OCI-LY3 (cell line): ENCODE measurements around the gene ITPR1.

Source experiments
- H2AFZ ChIP-seq: fragments of 200-600, 300-600 bp; shearing (Covaris generic); 2 replicates; pipeline ENCODE4 v1.6.0; 2014; ENCODE audit warnings: antibody characterized with exemption, low read depth, low read length
- H3K27ac ChIP-seq: fragments of 200-600, 300-600 bp; sonication (generic); 2 replicates; pipeline ENCODE4 v1.5.1; 2014; ENCODE audit warnings: mild to moderate bottlenecking, low read length, moderate library complexity, mixed read lengths
- H3K27me3 ChIP-seq: fragments of 200-600, 300-600 bp; sonication (generic); 2 replicates; pipeline ENCODE4 v1.6.1; 2014; ENCODE audit warnings: low read depth, low read length, mixed read lengths
- H3K36me3 ChIP-seq: fragments of 200-600, 300-600 bp; sonication (generic); replicated peaks from 2 replicates; pipeline ENCODE3; 2014; ENCODE audit warnings: low read depth, low read length, mixed read lengths
- H3K4me1 ChIP-seq: fragments of 300-600, 200-600 bp; sonication (generic); 2 replicates; pipeline ENCODE4 v1.6.1; 2014; ENCODE audit warnings: low read length, mixed read lengths
- H3K4me2 ChIP-seq: fragments of 200-600, 300-600 bp; sonication (generic); 2 replicates; pipeline ENCODE4 v1.6.1; 2014; ENCODE audit warnings: low read length, mixed read lengths
- H3K4me3 ChIP-seq: fragments of 300-600, 200-600 bp; sonication (generic); 2 replicates; pipeline ENCODE4 v1.5.1; 2014; ENCODE audit warnings: antibody characterized with exemption, mild to moderate bottlenecking, low read length, moderate library complexity
- H3K79me2 ChIP-seq: fragments of 300-600, 200-600 bp; shearing (Covaris generic); 2 replicates; pipeline ENCODE4 v1.6.1; 2014; ENCODE audit warnings: mild to moderate bottlenecking, low read length, mixed read lengths
- H3K9ac ChIP-seq: fragments of 300-600, 200-600 bp; shearing (Covaris generic); 2 replicates; pipeline ENCODE4 v1.6.0; 2014; ENCODE audit warnings: mild to moderate bottlenecking, low read length, moderate library complexity
- H3K9me3 ChIP-seq: fragments of 200-600, 300-600 bp; shearing (Covaris generic); 2 replicates; pipeline ENCODE4 v1.6.1; 2014; ENCODE audit warnings: low read length, mixed read lengths; ENCODE audit not compliant: insufficient read depth
- H4K20me1 ChIP-seq: fragments of 200-600, 300-600 bp; sonication (generic); 2 replicates; pipeline ENCODE4 v1.6.1; 2016; ENCODE audit warnings: low read length, mixed read lengths; ENCODE audit not compliant: insufficient read depth
- EZH2phosphoT487 ChIP-seq: fragments of 200-600 bp; shearing (Covaris generic); IDR thresholded peaks from 2 replicates; pipeline ENCODE4 v1.6.1; 2018; ENCODE audit warnings: antibody characterized with exemption, mixed run types, low read depth
- TF ChIP-seq, protein P1 (sequence below): fragments of 200-600, 300-600 bp; sonication (generic); IDR thresholded peaks from 2 replicates; pipeline ENCODE4 v1.5.1; 2014; ENCODE audit warnings: antibody characterized with exemption, low read length, low read depth

Gene ITPR1

DNA sequence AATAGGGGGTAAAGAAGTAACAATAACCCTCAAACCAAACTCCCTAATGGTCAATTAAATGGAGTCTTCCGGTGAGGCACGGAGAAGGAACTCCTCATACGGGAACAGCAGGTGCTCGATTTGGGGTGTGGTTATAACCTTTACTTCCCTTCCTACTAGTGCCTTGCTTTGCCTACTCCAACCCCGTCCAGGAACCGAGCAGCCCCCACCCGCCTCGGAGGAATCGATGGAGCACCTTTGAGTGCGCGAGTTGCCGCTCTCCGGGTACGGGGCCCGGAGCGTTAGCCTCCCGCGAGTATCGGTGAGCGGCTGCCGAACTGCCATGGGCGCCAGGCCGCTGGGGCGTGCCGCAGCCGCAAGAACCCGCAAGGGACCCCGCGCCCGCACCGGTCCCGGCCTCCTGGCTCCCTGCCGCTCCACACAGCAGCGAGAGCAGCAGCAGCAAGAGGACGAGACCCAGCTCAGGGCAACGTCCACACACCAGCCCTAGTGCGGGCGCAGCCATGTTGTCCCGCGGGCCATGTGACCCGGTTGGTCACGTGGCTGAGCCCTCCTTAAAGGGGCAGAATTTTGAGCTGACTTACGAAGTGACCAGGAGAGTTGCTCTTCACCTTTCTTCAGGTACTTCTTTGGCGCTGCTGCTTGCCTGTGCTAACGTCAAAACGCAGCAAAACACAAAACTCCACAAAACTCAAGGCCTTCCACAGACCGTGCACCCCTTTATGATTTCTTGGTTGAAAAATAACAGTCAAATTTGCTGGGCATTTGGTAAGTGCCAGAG is 26.2 kb upstream of the ITPR1 start, which contains the start of gene SUMF1:
Gene SUMF1 (minus strand): TSS at position 529 of the 781 bp plus-strand sequence. CDS start 24 bp downstream, at position 505.
- no peak within 1 kb of the TSS for H3K27ac ChIP-seq
- H3K9ac ChIP-seq, result no peak within 1 kb of the TSS
- 0 out of 2 replicates have a peak, but pooled peaks cover 6% of the 10 kb centered on the region for H3K27me3 ChIP-seq
- H4K20me1 ChIP-seq, result no peaks in the 10 kb centered on the region
- H3K79me2 ChIP-seq, result no peaks in the 10 kb centered on the region
- no peaks in the 10 kb centered on the region for H3K36me3 ChIP-seq
- H2AFZ ChIP-seq, result no peak within 1 kb of the TSS
- no peaks in the 10 kb centered on the region for H3K4me1 ChIP-seq
- no peaks in the 10 kb centered on the region for H3K9me3 ChIP-seq
- no peak for TF ChIP-seq EZH2phosphoT487
- H3K4me3 ChIP-seq, result no peak within 1 kb of the TSS
- no peak within 1 kb of the TSS for H3K4me2 ChIP-seq

DNA sequence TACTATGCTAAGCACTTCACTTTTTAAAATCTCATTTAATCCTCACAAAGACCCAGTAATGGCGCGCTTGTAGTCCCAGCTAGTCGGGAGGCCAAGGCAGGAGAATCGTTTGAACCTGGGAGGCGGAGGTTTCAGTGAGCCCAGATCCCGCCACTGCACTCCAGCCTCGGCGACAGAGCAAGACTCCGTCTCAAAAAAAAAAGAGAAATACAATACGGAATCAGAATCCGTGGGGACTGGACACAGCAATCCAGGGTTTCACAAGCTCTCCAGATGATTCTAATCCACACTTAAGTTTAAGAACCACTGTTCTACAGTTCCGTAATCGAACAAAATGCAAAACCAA is 25.7 kb upstream of the ITPR1 start:
- no peaks in the 10 kb centered on the region for H3K79me2 ChIP-seq
- no peak overlapping the region for H3K4me3 ChIP-seq
- H3K36me3 ChIP-seq, result no peaks in the 10 kb centered on the region
- no peak overlapping the region for H2AFZ ChIP-seq
- no peaks in the 10 kb centered on the region for H3K4me1 ChIP-seq
- 0 out of 2 replicates have a peak, but pooled peaks cover 6% of the 10 kb centered on the region for H3K27me3 ChIP-seq
- H3K4me2 ChIP-seq, result no peak overlapping the region
- no peak for TF ChIP-seq EZH2phosphoT487
- TF ChIP-seq, protein P1, sequence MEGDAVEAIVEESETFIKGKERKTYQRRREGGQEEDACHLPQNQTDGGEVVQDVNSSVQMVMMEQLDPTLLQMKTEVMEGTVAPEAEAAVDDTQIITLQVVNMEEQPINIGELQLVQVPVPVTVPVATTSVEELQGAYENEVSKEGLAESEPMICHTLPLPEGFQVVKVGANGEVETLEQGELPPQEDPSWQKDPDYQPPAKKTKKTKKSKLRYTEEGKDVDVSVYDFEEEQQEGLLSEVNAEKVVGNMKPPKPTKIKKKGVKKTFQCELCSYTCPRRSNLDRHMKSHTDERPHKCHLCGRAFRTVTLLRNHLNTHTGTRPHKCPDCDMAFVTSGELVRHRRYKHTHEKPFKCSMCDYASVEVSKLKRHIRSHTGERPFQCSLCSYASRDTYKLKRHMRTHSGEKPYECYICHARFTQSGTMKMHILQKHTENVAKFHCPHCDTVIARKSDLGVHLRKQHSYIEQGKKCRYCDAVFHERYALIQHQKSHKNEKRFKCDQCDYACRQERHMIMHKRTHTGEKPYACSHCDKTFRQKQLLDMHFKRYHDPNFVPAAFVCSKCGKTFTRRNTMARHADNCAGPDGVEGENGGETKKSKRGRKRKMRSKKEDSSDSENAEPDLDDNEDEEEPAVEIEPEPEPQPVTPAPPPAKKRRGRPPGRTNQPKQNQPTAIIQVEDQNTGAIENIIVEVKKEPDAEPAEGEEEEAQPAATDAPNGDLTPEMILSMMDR, result no peak
- H3K27ac ChIP-seq, result no peak overlapping the region
- H4K20me1 ChIP-seq, result no peaks in the 10 kb centered on the region
- H3K9ac ChIP-seq, result no peak overlapping the region
- no peaks in the 10 kb centered on the region for H3K9me3 ChIP-seq

DNA sequence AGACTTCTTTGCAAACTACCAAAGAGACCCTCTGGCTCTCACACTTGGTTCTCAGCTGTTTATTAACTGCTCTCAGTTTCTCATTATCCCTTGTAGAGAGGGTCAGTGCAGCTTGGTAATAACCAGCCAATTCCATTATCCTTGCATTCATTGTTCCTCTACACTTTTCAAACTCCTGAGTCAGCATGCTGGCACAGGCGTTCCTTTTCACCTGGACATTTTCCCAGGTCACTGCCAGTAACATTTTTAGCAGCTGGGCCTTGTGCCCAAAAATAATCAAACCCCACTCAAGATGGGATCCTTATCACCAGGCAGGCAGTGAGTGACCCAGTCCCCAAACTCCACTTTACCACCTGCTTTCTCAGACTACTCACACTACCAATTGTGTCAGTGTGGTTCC is 21.2 kb upstream of the ITPR1 start:
- Histone ChIP-seq H2AFZ (no peak overlapping the region), H3K9me3 (no peaks in the 10 kb centered on the region), H3K9ac (no peak overlapping the region), H3K36me3 (no peaks in the 10 kb centered on the region), H3K4me2 (no peak overlapping the region), H3K27me3 (peaks cover 36% of the 10 kb centered on the region), H3K27ac (no peak overlapping the region), H3K79me2 (no peaks in the 10 kb centered on the region), H3K4me3 (no peak overlapping the region), H3K4me1 (peaks cover 16% of the 10 kb centered on the region), H4K20me1 (no peaks in the 10 kb centered on the region)
- no peak for TF ChIP-seq EZH2phosphoT487
- TF ChIP-seq, protein P1, result no peak

DNA sequence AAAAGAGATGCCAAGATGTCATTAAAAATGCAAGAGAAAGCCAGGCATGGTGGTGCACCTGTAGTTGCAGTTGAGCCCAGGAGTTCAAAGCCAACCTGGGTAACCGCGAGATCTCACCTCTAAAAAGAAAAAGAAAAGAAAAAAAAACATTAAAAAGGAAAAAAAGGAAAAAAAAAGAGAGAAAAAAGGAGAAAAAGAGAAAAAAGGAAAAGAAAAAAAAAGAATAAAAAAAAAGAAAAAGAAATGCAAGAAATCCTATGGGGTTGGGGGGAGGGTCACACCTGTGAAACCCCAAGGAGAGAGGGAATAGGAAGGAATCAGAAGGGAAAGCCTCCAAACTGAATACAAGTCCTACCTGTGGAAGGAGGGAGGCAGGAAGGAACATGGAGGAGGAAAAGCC is 20.8 kb upstream of the ITPR1 start:
- Histone ChIP-seq H3K4me3 (no peak overlapping the region), H3K4me1 (peaks cover 16% of the 10 kb centered on the region), H4K20me1 (no peaks in the 10 kb centered on the region), H3K9me3 (no peaks in the 10 kb centered on the region), H3K27ac (no peak overlapping the region), H3K36me3 (no peaks in the 10 kb centered on the region), H3K9ac (no peak overlapping the region), H3K27me3 (peaks cover 40% of the 10 kb centered on the region), H2AFZ (no peak overlapping the region), H3K4me2 (no peak overlapping the region), H3K79me2 (no peaks in the 10 kb centered on the region)
- TF ChIP-seq, protein P1, result no peak
- no peak for TF ChIP-seq EZH2phosphoT487
